HepG2 (cell line): ENCODE data around the gene GCC1. TPM values are rescaled to one million over a fixed set of nuclear protein-coding genes. Genes with fewer than 3 reads are reported as not detected.

Source experiments
- ARNT2 ChIP-seq: sonication (generic); formaldehyde crosslinking; IDR thresholded peaks from 2 replicates; pipeline ENCODE4 v1.8.0; 2022; ENCODE audit warnings: mild to moderate bottlenecking, low read depth, missing genetic modification reagents, moderate library complexity
- CBFB ChIP-seq: sonication (generic); formaldehyde crosslinking; IDR thresholded peaks from 2 replicates; pipeline ENCODE4 v1.4.0; 2020; ENCODE audit warnings: missing genetic modification reagents
- CHCHD3 ChIP-seq: sonication (generic); formaldehyde crosslinking; IDR thresholded peaks from 2 replicates; pipeline ENCODE4 v1.8.0; 2022; ENCODE audit warnings: mild to moderate bottlenecking, missing genetic modification reagents, moderate library complexity
- CREBL2 ChIP-seq: sonication (generic); formaldehyde crosslinking; IDR thresholded peaks from 2 replicates; pipeline ENCODE4 v1.8.1; 2023; ENCODE audit warnings: missing genetic modification reagents, mild to moderate bottlenecking, borderline replicate concordance
- EHMT2 ChIP-seq: fragments of 200-600 bp; sonication (generic); IDR thresholded peaks from 2 replicates; pipeline ENCODE4 v1.7.0; 2017; ENCODE audit warnings: antibody characterized with exemption, low read depth, low read length, borderline replicate concordance
- ELF1 ChIP-seq: sonication (generic); formaldehyde crosslinking; IDR thresholded peaks from 2 replicates; pipeline ENCODE4 v1.4.0; 2020; ENCODE audit warnings: missing genetic modification reagents
- ELK4 ChIP-seq: sonication (generic); formaldehyde crosslinking; IDR thresholded peaks from 2 replicates; pipeline ENCODE4 v1.9.0; 2021; ENCODE audit warnings: missing genetic modification reagents, borderline replicate concordance
- FOXC1 ChIP-seq: sonication (generic); formaldehyde crosslinking; IDR thresholded peaks from 2 replicates; pipeline ENCODE4 v1.8.0; 2022; ENCODE audit warnings: mild to moderate bottlenecking, missing genetic modification reagents, borderline replicate concordance
- HNF1B ChIP-seq: sonication (generic); formaldehyde crosslinking; IDR thresholded peaks from 2 replicates; pipeline ENCODE4 v1.5.1; 2020; ENCODE audit warnings: mild to moderate bottlenecking, moderate library complexity, missing genetic modification reagents
- HOXD1 ChIP-seq: sonication (generic); formaldehyde crosslinking; IDR thresholded peaks from 2 replicates; pipeline ENCODE4 v1.5.0; 2020; ENCODE audit warnings: missing genetic modification reagents
- IKZF4 ChIP-seq: sonication (generic); formaldehyde crosslinking; IDR thresholded peaks from 2 replicates; pipeline ENCODE4 v1.5.1; 2020; ENCODE audit warnings: borderline replicate concordance, mild to moderate bottlenecking, low read depth, missing genetic modification reagents; ENCODE audit errors: not compliant biosample characterization
- MEF2D ChIP-seq: sonication (generic); formaldehyde crosslinking; IDR thresholded peaks from 2 replicates; pipeline ENCODE4 v1.5.1; 2020; ENCODE audit warnings: mild to moderate bottlenecking, missing genetic modification reagents
- PITX1 ChIP-seq: sonication (generic); formaldehyde crosslinking; IDR thresholded peaks from 2 replicates; pipeline ENCODE4 v1.5.1; 2020; ENCODE audit warnings: mild to moderate bottlenecking, missing genetic modification reagents
- PPARG ChIP-seq: conservative IDR thresholded peaks from 2 replicates; pipeline ENCODE4 v1.6.1; 2016; ENCODE audit warnings: missing biosample characterization, missing genetic modification reagents
- RBM39 ChIP-seq: fragments of 200-400 bp; formaldehyde crosslinking; IDR thresholded peaks from one replicate; pipeline ENCODE4 v1.6.1; 2018; ENCODE audit warnings: antibody characterized with exemption, mild to moderate bottlenecking, low read depth, low read length; ENCODE audit not compliant: poor library complexity, severe bottlenecking
- SIX4 ChIP-seq: sonication (generic); formaldehyde crosslinking; IDR thresholded peaks from 2 replicates; pipeline ENCODE4 v1.4.0; 2020; ENCODE audit warnings: missing genetic modification reagents
- SP140L ChIP-seq: sonication (generic); formaldehyde crosslinking; IDR thresholded peaks from 2 replicates; pipeline ENCODE4 v1.4.0; 2020; ENCODE audit warnings: missing genetic modification reagents, borderline replicate concordance
- TAF1 ChIP-seq: sonication (generic); formaldehyde crosslinking; IDR thresholded peaks from 2 replicates; pipeline ENCODE4 v1.4.0; 2020; ENCODE audit warnings: missing genetic modification reagents
- TBL1XR1 ChIP-seq: fragments of 150-350 bp; IDR thresholded peaks from 2 replicates; pipeline ENCODE4 v1.6.1; 2014; ENCODE audit warnings: borderline replicate concordance, low read length; ENCODE audit not compliant: partially characterized antibody
- TRIM24 ChIP-seq: sonication (generic); formaldehyde crosslinking; IDR thresholded peaks from 2 replicates; pipeline ENCODE4 v1.8.0; 2022; ENCODE audit warnings: mild to moderate bottlenecking, missing genetic modification reagents
- YEATS2 ChIP-seq: sonication (generic); formaldehyde crosslinking; IDR thresholded peaks from 2 replicates; pipeline ENCODE4 v1.4.0; 2020; ENCODE audit warnings: missing genetic modification reagents, borderline replicate concordance
- ZKSCAN1 ChIP-seq: fragments of 150-350 bp; IDR thresholded peaks from 2 replicates; pipeline ENCODE4 v1.6.1; 2014; ENCODE audit warnings: low read length
- ZNF280B ChIP-seq: sonication (generic); formaldehyde crosslinking; IDR thresholded peaks from 2 replicates; pipeline ENCODE4 v1.5.0; 2020; ENCODE audit warnings: missing genetic modification reagents, mild to moderate bottlenecking, borderline replicate concordance
- ZNF292 ChIP-seq: sonication (generic); formaldehyde crosslinking; IDR thresholded peaks from 2 replicates; pipeline ENCODE4 v1.8.1; 2022; ENCODE audit warnings: mild to moderate bottlenecking, low read depth, missing genetic modification reagents, borderline replicate concordance
- ZNF672 ChIP-seq: sonication (generic); formaldehyde crosslinking; IDR thresholded peaks from 2 replicates; pipeline ENCODE4 v1.8.1; 2022; ENCODE audit warnings: missing genetic modification reagents
- ZNF777 ChIP-seq: sonication (generic); formaldehyde crosslinking; IDR thresholded peaks from 2 replicates; pipeline ENCODE4 v1.4.0; 2020; ENCODE audit warnings: missing genetic modification reagents
- ZNF792 ChIP-seq: IDR thresholded peaks from 2 replicates; pipeline ENCODE4 v1.6.1; 2016
- polyA plus RNA-seq, 8 experiments: library from polyadenylated mRNA; depleted of rRNA in 3 of 8; stranded (reverse) in 7 of 8; unstranded in 1 of 8; fragments of >200 nt; fragmentation: Illumina TruSeq in 4 of 8; extraction: Trizol in 4 of 8; gene quantifications; 2 replicates each; pipeline versions ENCODE4 v1.2.1 to v1.2.3, GENCODE V29; 2011 to 2016; ENCODE audit warnings: low read depth in 4 of 8, missing spikeins in 1 of 8, mixed read lengths in 1 of 8; ENCODE audit not compliant: insufficient read depth in 1 of 8
- total RNA-seq, 5 experiments: library from RNA; depleted of rRNA; stranded (reverse); fragments of >200 nt; fragmentation: Illumina TruSeq; extraction: Trizol; gene quantifications; 2 replicates each; pipeline ENCODE4 v1.2.3, GENCODE V29; 2016; ENCODE audit warnings: low read depth in 1 of 5

GCC1 gene
- total and polyA plus RNA-seq, 2 of the 13 experiments (the other 11 are each of a cell fraction or from before 2014, with no cell fraction given): 2.5 to 15.3 TPM

GRCh38 chr7:127588697-127589482, 3.5 kb upstream of the GCC1 start (continued):
- no peak for TF ChIP-seq HOXD1 (CRISPR knock-in tag)
- TF ChIP-seq ZKSCAN1: no peak
- TF ChIP-seq ELF1: no peak
- TF ChIP-seq PPARG (CRISPR knock-in tag): no peak
- peak; percentile 21 for TF ChIP-seq RBM39
- TF ChIP-seq ZNF292 (CRISPR knock-in tag): no peak
- TF ChIP-seq TBL1XR1: no peak
- TF ChIP-seq ELK4 (CRISPR knock-in tag): no peak
- TF ChIP-seq ZNF777 (CRISPR knock-in tag): no peak
- 0 out of 2 replicates have a peak, but pooled peaks have one; percentile 63 for TF ChIP-seq ZNF280B
- no peak for TF ChIP-seq SP140L (CRISPR knock-in tag)
- peak; percentile 53 for TF ChIP-seq MEF2D
- TF ChIP-seq SIX4 (CRISPR knock-in tag): peak; percentile 21; the same call in 1 of the 2 replicates
- TF ChIP-seq TRIM24: no peak
- no peak for TF ChIP-seq CHCHD3 (CRISPR knock-in tag)
- 0 out of 2 replicates have a peak, but pooled peaks have one; percentile 56 for TF ChIP-seq CREBL2 (CRISPR knock-in tag)
- TF ChIP-seq TAF1 (CRISPR knock-in tag): peak; percentile 33
- no peak; the same call in 1 of the 2 replicates for TF ChIP-seq PITX1 (CRISPR knock-in tag)
- no peak for TF ChIP-seq EHMT2
- no peak for TF ChIP-seq CBFB
- TF ChIP-seq YEATS2: peak; percentile 69; the same call in 1 of the 2 replicates
- peak; percentile 36; the same call in 1 of the 2 replicates for TF ChIP-seq HNF1B
- peak; percentile 52; the same call in 1 of the 2 replicates for TF ChIP-seq ZNF792 (CRISPR knock-in tag)
- peak; percentile 62; the same call in 1 of the 2 replicates for TF ChIP-seq FOXC1 (CRISPR knock-in tag)
- TF ChIP-seq ZNF672 (CRISPR knock-in tag): no peak
- TF ChIP-seq ARNT2: no peak
- TF ChIP-seq IKZF4 (CRISPR knock-in tag): peak; percentile 39
